K562 (cell line): ENCODE results near the gene YY1AP1. TPM values are rescaled to one million over a fixed set of nuclear protein-coding genes. Genes with fewer than 3 reads are reported as not detected.

Experiments
- FOXM1 ChIP-seq, 2 experiments: fragments of 450-650 bp in 1 of 2; sonication (generic) in 1 of 2; formaldehyde crosslinking in 1 of 2; IDR thresholded peaks; 2 replicates each; pipeline versions ENCODE4 v1.6.1 to v1.9.0; 2017 to 2022; ENCODE audit warnings: low read depth in 2 of 2, mild to moderate bottlenecking in 2 of 2, missing genetic modification reagents in 1 of 2, moderate library complexity in 1 of 2
- KDM2B ChIP-seq: fragments of 250-450 bp; sonication (Bioruptor Pico); IDR thresholded peaks from 2 replicates; pipeline ENCODE4 v1.8.0; 2021; ENCODE audit warnings: mild to moderate bottlenecking, moderate library complexity
- NFRKB ChIP-seq: fragments of 450-650 bp; IDR thresholded peaks from 2 replicates; pipeline ENCODE4 v1.6.1; 2016; ENCODE audit warnings: low read depth
- NR2F6 ChIP-seq: fragments of 450-650 bp; formaldehyde crosslinking; IDR thresholded peaks from 2 replicates; pipeline ENCODE4 v1.4.0; 2020; ENCODE audit warnings: mild to moderate bottlenecking
- TCF3 ChIP-seq: sonication (generic); formaldehyde crosslinking; IDR thresholded peaks from 2 replicates; pipeline ENCODE4 v1.4.0; 2020; ENCODE audit warnings: mild to moderate bottlenecking, missing genetic modification reagents
- ZC3H4 ChIP-seq: sonication (generic); formaldehyde crosslinking; IDR thresholded peaks from 2 replicates; pipeline ENCODE4 v1.9.0; 2021; ENCODE audit warnings: missing genetic modification reagents, borderline replicate concordance
- ZKSCAN1 ChIP-seq: fragments of 150-350 bp; IDR thresholded peaks from 2 replicates; pipeline ENCODE4 v1.6.1; 2016; ENCODE audit warnings: low read depth, low read length
- ZNF263 ChIP-seq: sonication (generic); formaldehyde crosslinking; IDR thresholded peaks from 2 replicates; pipeline ENCODE4 v1.8.0; 2022; ENCODE audit warnings: mild to moderate bottlenecking, missing genetic modification reagents, borderline replicate concordance
- ZNF589 ChIP-seq: fragments of 200-800 bp; sonication (Bioruptor generic); IDR thresholded peaks from 2 replicates; pipeline ENCODE4 v1.6.1; 2016; ENCODE audit warnings: low read depth, missing genetic modification characterization, missing compliant biosample characterization
- polyA plus RNA-seq, 8 experiments: library from polyadenylated mRNA; depleted of rRNA in 4 of 8; stranded (reverse) in 5 of 8; unstranded in 3 of 8; fragments of >200 nt; fragmentation: Nextera tagmentation in 2 of 8; fragmentation: Illumina TruSeq in 1 of 8; extraction: Ambion mirVana in 2 of 8; extraction: Trizol in 1 of 8; gene quantifications; 2 replicates each; pipeline versions ENCODE4 v1.2.1 to v1.2.3, GENCODE V29; 2011 to 2014; ENCODE audit warnings: inconsistent platforms in 1 of 8, missing spikeins in 1 of 8
- total RNA-seq, 7 experiments: library from RNA; depleted of rRNA in 6 of 7; stranded (reverse); fragments of >200 nt in 6 of 7; fragmentation: Illumina TruSeq in 2 of 7; extraction: Trizol in 2 of 7; gene quantifications; 2 replicates each; pipeline versions ENCODE4 v1.2.1 to v1.2.3, GENCODE V29; 2011 to 2021; ENCODE audit warnings: low replicate concordance in 1 of 7
- TF ChIP-seq, protein P1 (sequence below): fragments of 250-450 bp; sonication (Bioruptor Pico); IDR thresholded peaks from 2 replicates; pipeline ENCODE4 v1.4.0; 2020; ENCODE audit warnings: mild to moderate bottlenecking
- TF ChIP-seq, protein P2 (sequence below): IDR thresholded peaks from 3 replicates; pipeline ENCODE4 v1.6.1; 2011; ENCODE audit warnings: borderline replicate concordance, mild to moderate bottlenecking, moderate library complexity; ENCODE audit not compliant: insufficient read length; ENCODE audit errors: extremely low read depth
- TF ChIP-seq, protein P3 (sequence below): fragments of 450-650 bp; formaldehyde crosslinking; conservative IDR thresholded peaks from 2 replicates; pipeline ENCODE4 v1.4.0; 2022; ENCODE audit warnings: mild to moderate bottlenecking, missing genetic modification characterization
- TF ChIP-seq, protein P4 (sequence below): fragments of 250-450 bp; sonication (Bioruptor Pico); IDR thresholded peaks from 2 replicates; pipeline ENCODE4 v1.6.1; 2021; ENCODE audit warnings: mild to moderate bottlenecking

The YY1AP1 gene
- total and polyA plus RNA-seq, 9 of the 15 experiments (the other 6 are each of a cell fraction or from before 2014, with no cell fraction given) = 18.4 to 90.7 (median 42.9) TPM

DNA sequence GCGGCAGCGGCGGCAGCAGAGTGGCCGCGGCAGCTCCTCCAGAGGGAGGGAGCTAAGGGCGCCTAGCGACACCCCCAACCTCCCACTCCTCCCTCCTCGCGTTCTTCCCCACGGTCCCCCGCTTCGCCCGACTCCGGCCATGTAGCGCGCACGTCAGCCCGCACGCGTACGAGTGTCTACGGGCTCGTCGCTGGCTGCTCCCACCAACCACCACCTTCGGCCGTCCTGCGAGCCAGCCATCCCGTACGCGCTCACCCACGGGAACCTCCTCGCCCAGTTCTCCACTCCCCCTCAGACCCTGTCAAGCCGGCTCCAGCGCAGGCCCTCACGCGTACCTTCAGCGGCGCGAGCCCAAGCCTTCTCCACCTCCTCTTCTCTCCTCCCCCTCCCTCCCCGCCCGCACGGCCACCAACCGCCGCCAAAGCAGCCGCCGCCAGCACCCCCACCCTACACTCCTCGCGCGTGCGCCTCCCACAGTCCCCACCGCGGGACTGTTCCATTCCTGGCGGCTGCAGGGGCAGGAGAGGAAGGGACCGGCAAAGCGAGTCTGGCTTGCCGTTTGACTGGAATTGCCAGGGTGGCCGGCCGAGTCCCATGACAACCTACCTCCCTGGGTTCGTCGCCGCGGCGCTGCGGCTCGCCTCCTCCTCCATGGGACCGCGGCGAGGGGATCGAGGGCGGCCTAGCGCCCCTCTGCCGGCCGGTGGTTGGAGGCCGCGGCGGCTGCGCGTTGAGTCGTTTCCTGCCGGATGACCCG lies at the start of gene YY1AP1 (continued):
- TF ChIP-seq FOXM1 (IDR thresholded peaks at IDR 0.05; ENCODE audit: low read depth) (no peak; the same call in 1 of the 2 replicates), FOXM1 (CRISPR knock-in tag; IDR thresholded peaks at IDR 0.05; ENCODE audit: low read depth) (peak; percentile 81; the same call in 1 of the 2 replicates), TCF3 (CRISPR knock-in tag) (0 out of 2 replicates have a peak, but pooled peaks have one; percentile 1), ZKSCAN1 (no peak; the same call in 1 of the 2 replicates), KDM2B (CRISPR knock-in tag) (no peak), NR2F6 (CRISPR knock-in tag) (no peak), ZC3H4 (CRISPR knock-in tag) (0 out of 2 replicates have a peak, but pooled peaks have one; percentile 62), ZNF263 (CRISPR knock-in tag) (peak; percentile 72), ZNF589 (CRISPR knock-in tag) (no peak), NFRKB (0 out of 2 replicates have a peak, but pooled peaks have one; percentile 71)
- TF ChIP-seq, protein P1, sequence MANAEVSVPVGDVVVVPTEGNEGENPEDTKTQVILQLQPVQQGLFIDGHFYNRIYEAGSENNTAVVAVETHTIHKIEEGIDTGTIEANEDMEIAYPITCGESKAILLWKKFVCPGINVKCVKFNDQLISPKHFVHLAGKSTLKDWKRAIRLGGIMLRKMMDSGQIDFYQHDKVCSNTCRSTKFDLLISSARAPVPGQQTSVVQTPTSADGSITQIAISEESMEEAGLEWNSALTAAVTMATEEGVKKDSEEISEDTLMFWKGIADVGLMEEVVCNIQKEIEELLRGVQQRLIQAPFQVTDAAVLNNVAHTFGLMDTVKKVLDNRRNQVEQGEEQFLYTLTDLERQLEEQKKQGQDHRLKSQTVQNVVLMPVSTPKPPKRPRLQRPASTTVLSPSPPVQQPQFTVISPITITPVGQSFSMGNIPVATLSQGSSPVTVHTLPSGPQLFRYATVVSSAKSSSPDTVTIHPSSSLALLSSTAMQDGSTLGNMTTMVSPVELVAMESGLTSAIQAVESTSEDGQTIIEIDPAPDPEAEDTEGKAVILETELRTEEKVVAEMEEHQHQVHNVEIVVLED (CRISPR knock-in tag) = peak; percentile 61
- TF ChIP-seq, protein P2, sequence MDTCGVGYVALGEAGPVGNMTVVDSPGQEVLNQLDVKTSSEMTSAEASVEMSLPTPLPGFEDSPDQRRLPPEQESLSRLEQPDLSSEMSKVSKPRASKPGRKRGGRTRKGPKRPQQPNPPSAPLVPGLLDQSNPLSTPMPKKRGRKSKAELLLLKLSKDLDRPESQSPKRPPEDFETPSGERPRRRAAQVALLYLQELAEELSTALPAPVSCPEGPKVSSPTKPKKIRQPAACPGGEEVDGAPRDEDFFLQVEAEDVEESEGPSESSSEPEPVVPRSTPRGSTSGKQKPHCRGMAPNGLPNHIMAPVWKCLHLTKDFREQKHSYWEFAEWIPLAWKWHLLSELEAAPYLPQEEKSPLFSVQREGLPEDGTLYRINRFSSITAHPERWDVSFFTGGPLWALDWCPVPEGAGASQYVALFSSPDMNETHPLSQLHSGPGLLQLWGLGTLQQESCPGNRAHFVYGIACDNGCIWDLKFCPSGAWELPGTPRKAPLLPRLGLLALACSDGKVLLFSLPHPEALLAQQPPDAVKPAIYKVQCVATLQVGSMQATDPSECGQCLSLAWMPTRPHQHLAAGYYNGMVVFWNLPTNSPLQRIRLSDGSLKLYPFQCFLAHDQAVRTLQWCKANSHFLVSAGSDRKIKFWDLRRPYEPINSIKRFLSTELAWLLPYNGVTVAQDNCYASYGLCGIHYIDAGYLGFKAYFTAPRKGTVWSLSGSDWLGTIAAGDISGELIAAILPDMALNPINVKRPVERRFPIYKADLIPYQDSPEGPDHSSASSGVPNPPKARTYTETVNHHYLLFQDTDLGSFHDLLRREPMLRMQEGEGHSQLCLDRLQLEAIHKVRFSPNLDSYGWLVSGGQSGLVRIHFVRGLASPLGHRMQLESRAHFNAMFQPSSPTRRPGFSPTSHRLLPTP = no peak
- TF ChIP-seq, protein P3, sequence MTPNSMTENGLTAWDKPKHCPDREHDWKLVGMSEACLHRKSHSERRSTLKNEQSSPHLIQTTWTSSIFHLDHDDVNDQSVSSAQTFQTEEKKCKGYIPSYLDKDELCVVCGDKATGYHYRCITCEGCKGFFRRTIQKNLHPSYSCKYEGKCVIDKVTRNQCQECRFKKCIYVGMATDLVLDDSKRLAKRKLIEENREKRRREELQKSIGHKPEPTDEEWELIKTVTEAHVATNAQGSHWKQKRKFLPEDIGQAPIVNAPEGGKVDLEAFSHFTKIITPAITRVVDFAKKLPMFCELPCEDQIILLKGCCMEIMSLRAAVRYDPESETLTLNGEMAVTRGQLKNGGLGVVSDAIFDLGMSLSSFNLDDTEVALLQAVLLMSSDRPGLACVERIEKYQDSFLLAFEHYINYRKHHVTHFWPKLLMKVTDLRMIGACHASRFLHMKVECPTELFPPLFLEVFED = no peak
- TF ChIP-seq, protein P4, sequence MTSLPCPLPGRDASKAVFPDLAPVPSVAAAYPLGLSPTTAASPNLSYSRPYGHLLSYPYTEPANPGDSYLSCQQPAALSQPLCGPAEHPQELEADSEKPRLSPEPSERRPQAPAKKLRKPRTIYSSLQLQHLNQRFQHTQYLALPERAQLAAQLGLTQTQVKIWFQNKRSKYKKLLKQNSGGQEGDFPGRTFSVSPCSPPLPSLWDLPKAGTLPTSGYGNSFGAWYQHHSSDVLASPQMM (CRISPR knock-in tag) = no peak
